T-helper 22 cell (primary cell): ENCODE results near the gene SFMBT2.

Source experiments
- DNase-seq: peaks from one replicate; pipeline ENCODE4 v3.0.0-alpha.2; 2020; ENCODE audit warnings: low read depth

Gene SFMBT2

DNA sequence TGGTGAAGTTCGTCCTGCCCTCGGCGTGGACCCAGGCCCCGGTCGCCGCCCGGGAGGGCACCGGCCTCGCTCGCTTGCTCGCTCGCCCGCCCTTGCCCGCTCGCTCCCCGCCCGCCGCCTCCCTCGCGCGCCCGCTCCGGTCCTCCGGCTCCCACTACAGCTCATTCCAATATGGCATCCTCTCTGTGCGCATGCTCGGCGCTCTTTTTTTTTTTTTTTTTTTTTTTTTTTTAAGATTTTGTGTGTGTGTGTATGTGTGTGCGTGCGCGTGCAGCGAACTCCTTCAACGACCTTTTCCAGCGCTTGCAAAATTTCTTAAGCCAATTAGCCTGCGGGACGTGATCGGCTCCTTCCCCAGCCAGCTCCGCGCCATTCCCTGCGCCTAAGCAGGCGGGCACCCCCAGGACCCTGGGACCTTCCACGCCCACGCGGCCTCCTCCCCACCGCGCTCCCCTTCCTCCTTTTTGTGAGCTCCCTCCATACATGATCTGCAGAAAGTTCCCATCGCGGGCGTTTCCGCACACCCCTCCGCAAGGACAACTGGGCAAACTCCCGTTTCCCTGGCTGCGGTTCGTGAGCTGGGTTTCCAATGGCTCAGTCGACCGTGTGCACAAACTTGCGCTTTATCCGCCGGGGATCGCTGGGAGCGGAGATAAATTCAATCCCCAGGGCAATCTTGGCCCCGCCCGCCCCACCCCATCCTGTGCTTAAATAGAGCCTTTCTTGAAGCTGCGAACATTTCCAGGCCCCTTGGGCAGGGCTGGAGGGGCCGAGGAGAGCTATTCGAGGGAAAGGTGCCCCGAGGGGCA, at the start of gene SFMBT2:
TSS of gene SFMBT2 (minus strand) at position 173 of the 809 bp plus-strand sequence. CDS start 29,136 bp downstream, outside the sequence.
- peak; percentile 42 for DNase-seq

- no peak for DNase-seq
Observed at GRCh38 chr10:7460006-7460405, 49.2 kb upstream of the SFMBT2 start.

GRCh38 chr10:7458556-7458955, 47.7 kb upstream of the SFMBT2 start:
- no peak for DNase-seq

DNA sequence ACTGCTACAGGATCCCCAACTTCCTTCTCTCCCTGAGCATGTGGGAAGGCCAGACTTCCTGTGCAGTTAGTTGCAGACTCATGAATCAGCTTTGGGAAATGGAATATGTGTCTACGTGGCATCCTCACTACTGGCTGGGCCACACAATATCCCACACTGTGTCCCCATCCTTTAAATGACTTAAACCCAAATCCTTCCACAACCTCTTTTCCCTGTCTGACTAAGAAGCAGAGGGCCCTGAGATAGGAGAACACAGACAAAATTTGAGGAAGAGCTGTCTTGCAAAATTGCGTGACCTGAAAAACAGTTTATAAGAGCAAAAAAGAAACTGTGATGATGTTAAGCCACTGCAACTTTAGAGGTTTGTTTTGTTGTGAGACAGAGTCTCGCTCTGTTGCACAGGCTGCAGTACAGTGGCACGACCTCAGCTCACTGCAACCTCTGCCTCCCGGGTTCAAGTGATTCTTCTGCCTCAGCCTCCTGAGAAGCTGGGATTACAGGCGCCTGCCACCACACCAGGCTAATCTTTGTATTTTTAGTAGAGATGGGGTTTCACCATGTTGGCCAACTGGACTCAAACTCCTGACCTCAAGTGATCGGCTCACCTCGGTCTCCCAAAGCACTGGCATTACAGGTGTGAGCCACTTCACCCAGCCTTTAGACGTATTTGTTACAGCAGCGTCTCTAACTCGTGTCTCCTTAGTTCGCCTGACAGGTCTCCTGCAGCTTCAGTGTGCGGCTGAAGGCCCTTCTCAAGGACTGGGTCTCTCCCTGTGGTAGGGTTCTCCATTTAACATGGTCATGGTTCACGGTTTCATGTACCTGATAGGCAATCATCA, 46.9 kb upstream of the SFMBT2 start:
- DNase-seq = no peak

DNA sequence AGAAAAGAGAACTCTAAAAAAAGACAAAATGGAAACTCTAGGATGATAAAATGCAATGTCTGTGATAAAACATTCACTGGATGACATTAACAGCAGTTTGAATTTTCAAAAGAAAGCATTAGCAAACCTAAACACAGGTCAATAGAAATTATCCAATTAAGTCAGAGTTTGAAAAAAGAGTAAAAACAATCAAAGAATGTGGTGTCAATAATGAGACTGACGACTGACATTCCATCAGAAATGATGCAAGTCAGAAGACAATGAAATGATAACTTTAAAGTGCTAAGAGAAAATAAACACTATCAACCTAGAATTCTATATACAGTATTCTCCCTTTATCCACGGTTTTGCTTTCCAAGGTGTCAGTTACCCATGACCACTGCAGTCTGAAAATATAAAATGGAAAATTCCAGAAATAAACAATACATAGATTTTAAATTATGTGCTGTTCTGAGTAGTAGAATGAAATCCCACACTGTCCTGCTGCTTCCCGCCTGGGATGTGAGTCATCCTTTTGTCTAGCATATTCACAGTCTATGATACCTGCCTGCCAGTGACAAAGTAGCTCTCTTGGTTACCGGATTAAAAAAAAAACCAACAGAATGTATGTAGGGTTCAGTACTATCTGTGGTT, 38.3 kb upstream of the SFMBT2 start:
- DNase-seq = no peak

DNA sequence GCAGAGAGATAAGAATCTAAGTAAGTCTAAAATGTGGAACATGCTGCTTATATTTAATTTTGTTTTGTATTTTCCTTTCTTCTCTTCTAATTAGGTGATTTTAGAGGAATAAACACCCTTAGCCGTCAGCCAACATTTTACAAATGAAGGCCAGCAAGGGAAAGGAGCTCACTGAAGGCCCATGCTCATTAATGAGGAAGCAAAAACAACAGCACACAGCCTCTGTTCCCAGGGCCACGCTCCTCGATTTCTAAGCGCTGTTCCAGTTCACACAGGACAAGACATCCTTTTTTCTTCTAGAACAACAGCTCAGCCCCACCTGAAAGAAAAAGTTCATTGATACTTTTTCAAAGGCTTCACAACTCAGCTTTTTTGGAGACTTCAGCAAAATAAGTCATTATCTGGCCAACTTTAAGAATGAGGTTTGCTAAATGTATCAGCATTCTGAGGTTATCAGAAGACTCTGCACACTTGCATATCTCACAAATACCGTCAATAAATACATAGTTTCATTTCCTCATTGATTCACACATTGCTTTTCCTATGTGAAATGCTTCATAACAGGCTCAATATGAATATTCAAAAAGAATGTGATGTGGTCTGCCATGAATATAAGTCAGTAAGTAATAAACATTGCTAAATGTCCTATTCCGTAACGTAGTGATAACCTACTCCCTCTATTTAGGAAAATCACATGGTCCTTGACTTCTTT, 34.8 kb upstream of the SFMBT2 start:
- DNase-seq = no peak

DNA sequence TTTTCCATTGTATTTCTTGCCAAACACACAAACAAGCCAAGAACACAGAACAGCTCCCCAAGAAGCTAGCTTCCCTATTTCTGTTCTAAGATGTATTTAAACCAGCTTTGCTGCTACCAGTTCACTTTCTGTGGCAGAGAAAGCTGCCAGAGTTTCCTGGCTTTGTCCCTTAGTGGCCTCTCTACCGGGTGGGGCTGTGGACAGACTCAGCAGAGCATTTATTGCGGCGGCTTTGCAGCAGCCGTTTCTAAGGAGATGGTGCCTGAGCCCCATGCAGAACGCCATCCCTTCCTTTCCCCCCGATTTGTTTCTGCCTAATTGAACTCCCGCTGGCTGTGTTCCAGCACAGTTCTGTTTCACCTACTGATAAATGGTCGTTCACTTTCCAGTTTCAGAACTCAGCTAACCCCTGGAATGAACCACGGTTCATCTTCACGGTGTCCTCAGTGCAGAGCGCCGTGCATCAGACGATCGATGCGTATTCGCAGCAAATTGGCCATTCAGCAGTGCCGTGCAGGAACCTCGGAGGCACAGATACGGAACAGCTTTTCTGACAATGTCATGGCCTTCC, 33.8 kb upstream of the SFMBT2 start:
- no peak for DNase-seq

GRCh38 chr10:7443036-7443435, 32.2 kb upstream of the SFMBT2 start:
- no peak for DNase-seq

DNA sequence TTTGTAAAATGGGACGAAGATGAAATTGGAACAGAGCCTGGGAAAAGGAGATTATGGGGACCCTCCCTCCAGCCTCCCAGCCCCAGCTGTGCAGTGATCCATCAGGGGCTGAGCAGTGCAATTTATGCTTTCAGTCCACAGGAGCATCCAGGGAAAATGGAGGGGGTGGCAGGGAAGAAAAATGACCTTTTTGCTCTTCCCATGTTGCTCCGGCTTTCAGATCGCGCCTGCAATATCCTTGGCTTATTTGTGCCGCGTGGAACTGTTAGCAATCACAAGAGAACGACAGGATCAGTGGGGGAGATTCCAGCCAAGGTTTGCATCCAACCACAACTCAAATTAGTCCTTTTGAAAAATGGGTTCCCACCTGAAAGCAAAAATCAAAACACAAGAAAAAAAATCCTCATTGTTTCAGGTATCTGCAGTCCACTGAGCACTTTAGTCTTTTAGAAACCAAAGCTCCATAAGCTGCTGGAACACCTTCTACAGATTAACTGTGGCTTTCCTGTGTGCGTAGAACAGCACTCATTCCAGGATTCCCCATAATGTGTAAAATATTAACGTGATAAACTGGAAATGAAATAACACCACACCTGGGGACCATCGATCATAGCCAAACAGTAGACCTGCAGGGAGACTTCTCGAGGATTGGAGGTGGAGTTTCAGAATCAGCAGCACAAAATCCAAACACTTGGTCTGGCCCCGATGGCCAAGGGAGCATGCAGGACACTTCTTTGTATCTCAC, 30.7 kb upstream of the SFMBT2 start:
- DNase-seq = no peak

DNA sequence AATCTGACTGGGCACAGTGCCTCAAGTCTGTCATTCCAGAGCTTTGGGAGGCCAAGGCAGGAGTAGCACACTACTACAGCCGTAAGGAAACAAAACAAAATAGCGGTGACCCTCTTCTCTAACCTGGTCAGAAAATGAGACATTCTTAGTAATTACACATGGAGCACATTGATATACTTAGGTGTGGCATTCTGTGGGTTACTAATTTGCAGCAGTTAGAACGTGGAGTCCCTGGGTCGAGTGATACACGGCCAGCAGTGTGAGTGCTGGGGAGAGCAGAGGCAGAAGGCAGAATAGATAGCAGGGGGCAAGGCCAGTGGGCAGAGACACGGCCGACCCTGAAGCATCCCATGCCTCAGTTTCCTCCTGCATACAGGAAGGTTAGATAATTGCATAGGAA, 28.9 kb upstream of the SFMBT2 start:
- no peak for DNase-seq

DNA sequence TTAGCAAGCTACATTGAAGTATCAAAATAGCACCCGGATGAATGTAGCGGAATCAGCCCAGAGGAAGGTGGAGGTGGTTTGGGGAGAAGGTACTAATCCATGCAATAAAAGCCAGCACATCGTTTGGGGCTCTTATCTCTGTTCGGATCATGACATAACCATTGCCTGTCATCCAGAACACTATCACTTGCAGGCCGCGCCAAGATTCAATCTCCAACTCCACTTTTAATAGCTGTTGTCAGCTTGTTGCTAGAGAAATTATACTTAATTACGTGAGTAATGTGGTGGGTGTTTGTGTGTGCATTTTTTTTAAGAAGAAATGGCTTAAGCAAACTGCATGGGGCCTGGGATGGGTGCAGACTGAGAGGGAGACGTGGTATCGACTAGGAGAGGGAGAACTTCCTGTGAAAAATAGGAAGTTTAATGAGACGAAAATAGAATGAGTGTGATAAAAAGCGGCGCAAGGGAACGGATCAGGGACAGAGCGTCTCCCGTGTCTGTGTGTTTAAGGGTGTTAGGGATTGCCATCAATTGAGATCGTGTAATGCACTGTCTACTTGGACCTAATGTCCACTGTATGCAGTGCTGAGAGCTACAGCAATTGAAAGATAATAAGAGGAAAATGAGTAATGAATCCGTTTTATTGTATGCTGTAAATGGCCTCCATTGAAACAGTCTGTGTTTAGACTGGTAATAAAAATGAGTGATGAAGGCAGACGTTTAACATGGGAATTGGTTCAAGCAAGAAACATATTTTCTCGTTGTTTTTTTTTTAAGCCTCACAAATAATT, 27.6 kb upstream of the SFMBT2 start:
- no peak for DNase-seq

DNA sequence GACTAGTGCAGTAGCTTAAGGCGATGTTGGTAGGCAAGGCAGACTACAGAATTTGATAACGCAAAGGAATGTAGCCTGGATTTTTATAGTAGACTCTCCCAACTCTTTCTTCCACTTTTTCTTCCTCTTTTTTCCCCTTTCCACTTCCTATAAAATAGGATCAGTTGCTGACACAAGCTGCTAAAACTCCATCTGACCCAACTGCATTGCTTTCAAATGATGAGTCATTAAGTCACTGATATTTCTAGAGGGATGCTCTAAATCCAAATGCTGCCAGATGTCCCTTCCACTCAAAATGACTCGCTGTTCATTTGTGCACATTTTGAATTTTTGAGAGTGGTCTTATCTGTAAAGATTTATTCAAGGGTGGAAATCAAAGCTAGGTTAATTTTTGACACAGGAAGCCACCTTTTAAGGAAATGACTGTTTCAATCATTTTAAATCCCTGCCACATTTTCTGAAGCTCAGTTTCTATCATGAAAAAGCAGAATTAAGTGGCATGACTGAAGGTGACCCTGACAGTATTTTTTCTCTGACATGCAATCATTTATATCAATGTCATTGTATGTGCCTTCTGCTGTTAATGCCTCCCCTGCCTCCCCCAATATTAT, 25.8 kb upstream of the SFMBT2 start:
- no peak for DNase-seq

DNA sequence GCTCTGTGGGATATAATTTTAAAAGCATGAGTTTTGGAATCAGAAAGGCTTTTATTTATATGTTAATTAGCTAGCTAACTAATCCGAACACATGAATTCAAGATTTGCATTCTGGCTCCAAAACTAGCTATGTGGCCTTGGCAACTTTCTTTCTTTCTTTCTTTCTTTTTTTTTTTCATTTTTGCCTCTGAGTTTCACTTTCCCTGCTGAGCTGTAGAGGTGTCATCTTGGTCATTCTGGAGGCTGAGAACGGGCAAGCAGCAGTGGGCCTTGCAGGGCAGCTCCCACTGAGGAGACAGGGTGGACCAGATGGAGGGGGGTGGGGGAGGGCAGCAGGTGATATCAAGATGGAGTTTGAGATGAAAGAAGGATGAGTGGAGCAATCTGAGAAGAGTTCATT, 24.8 kb upstream of the SFMBT2 start:
- no peak for DNase-seq

DNA sequence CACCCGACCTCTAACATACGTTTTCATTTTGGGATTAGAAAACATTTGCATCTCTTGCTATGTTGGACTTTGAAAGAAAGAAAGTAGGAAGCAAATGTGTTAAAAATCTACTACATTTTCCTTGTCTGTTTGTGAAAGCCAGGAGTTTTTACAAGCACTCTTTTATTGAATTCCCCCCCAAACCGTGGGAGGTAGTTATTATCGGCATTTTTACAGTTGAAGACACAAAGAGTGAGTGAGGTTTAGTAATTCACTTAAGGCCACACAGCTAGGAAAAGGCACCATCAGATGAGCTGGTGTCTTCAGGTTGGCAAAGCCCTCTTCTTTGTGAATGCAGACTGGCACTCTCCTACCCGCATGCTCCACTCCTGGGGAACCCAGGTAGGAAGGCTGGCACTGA, 23.5 kb upstream of the SFMBT2 start:
- no peak for DNase-seq

DNA sequence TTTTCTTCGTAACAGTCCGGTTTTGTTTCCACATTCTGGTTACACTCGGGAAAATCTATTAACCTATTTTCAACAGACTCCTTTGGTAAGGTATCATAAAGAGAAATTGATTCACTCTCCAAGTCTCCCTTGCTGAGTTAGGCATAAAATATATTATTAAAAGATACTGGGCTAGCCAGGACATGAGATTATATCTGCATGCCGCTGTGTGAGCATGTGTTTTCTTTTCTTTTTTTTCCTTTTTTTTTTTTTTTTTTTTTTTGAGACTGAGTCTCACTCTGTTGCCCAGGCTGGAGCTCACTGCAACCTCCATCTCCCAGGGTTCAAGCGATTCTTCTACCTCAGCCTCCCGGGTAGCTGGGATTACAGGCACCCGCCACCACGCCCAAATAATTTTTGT, 23.0 kb upstream of the SFMBT2 start:
- DNase-seq = no peak

DNA sequence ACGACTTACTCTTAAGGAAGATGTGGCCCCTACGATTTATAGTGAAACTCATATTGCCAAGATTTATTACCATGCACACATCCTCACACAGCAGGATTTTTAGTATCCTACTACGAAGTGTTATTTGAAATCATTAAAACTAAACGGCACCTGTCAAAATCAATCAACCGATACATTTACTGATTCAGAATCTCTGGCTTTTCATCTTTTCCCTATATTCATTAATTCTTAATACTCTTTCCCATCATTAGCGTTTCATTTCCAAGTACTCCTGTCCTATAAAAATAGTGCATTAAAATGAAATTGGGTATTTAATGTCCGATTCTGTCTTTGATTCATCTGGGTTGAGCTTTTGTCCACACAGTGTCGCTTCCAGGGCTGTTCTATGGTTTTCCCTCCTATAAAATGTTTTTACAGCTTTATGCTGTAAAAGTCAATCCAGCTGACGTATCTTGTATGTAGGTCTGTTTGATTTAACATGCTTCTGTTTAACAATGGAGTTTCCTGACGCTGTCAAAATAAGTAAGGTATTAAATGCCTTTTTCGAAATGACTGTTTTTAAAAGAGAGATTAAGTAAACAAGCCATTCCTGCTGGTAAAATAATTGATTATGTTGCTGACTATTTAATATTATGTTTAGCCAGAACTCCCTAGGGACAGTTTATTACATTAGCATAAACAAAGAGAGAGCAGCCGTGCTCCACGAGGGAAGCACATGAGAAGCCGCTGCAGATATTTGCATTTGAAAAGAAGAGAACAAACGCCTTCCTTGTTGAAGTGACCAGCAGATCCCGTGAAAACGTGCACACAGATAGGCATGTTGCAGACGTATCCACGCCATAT, 22.3 kb upstream of the SFMBT2 start:
- DNase-seq = no peak

- DNase-seq = no peak
Observed at GRCh38 chr10:7428673-7429350, 18.0 kb upstream of the SFMBT2 start.

- DNase-seq = no peak
Observed at GRCh38 chr10:7426349-7426748, 15.5 kb upstream of the SFMBT2 start.
